ENCODE results near the gene ATCAY. TPM values are rescaled to one million over a fixed set of nuclear protein-coding genes. Genes with fewer than 3 reads are reported as not detected.

ATCAY gene
- 105 TPM for total RNA-seq

DNA sequence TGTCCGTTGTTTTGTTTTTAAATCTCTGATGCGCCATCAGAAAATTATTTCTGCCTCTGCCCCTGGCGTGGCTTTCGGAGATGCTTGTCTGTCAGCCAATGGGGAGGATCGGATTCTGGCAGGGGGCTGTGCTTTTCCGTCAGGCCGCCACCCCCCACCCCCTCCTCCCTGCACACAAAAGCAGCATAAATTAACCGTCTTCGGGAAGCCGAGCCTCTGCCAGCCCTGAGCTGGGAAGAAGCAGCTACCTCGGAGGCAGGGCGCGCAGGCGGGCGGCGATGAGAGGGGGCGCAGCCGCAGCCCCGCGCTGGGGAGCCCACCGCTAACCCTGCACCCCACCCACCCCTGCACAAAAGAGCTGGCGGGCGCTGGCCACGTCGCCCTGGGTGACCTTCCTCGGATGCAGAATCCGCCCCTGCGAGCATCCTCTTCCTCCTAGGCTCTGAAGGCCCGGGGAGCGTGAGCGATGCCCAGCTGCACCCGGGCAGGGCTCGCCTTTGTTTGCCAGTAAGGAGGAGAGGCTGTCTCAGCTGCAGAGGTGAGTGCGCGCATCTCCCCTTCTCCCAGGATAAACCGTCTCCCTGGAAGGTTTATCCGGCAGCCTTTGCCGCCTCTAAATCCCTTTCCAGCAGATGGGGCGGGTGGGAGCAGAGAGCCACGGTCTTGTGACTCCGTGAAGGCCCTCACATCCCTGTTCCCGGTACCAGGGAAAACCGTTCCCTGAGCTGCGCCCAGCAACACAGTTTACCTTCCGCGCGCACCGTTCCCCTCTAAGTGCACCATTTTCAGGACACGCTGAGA lies at the start of gene ATCAY:
Gene ATCAY, plus strand, starts transcription at position 215 of the 801 bp plus-strand sequence. CDS start 5,083 bp downstream, outside the sequence.

GRCh38 chr19:3868770-3869456 lies 11.6 kb upstream of the ATCAY start, which contains the start of gene ZFR2:
Gene ZFR2, minus strand, starts transcription at chr19:3869038. Its CDS starts 21 bp downstream, at chr19:3869017.

GRCh38 chr19:3932931-3933810 lies 52.7 kb downstream of the ATCAY start, which contains the start of gene NMRK2:
Gene NMRK2, plus strand, starts transcription at chr19:3933069. Its CDS starts 603 bp downstream, at chr19:3933672.

GRCh38 chr19:3970808-3971598 lies 90.5 kb downstream of the ATCAY start, which contains the start of gene DAPK3:
Gene DAPK3, minus strand, starts transcription at chr19:3971099. Its CDS starts 1,364 bp downstream, at chr19:3969735.

Small RNA genes within 50 kb of the gene (small RNA-seq; reads per million reads assigned to genes)
- not detected for gene RN7SL202P

Other genes starting within 250 kb of the ATCAY start
- gene PIP5K1C, start 180.2 kb upstream of the ATCAY start, total RNA-seq, result 27.9 TPM
- 1.2 TPM for gene TJP3, start 172.3 kb upstream of the ATCAY start, total RNA-seq
- gene APBA3, start 119.0 kb upstream of the ATCAY start, total RNA-seq, result 11.3 TPM
- 34.4 TPM for gene MRPL54, start 118.0 kb upstream of the ATCAY start, total RNA-seq
- not detected for gene RAX2, start 108.5 kb upstream of the ATCAY start, total RNA-seq
- 25.1 TPM for gene MATK, start 94.3 kb upstream of the ATCAY start, total RNA-seq
- gene ZFR2, start 11.6 kb upstream of the ATCAY start, total RNA-seq, result 12.0 TPM
- gene NMRK2, start 52.4 kb downstream of the ATCAY start, total RNA-seq, result not detected
- gene DAPK3, start 90.4 kb downstream of the ATCAY start, total RNA-seq, result 58.1 TPM
- gene EEF2, start 104.8 kb downstream of the ATCAY start, total RNA-seq, result 1,635 TPM
- gene PIAS4, start 127.1 kb downstream of the ATCAY start, total RNA-seq, result 21.9 TPM
- 2.5 TPM for gene ZBTB7A, start 186.2 kb downstream of the ATCAY start, total RNA-seq
- gene MAP2K2, start 243.4 kb downstream of the ATCAY start, total RNA-seq, result 84.7 TPM

Measured in diencephalon (tissue), 1 donor.